Spleen (tissue), 7 donors: Measurements from ENCODE around the gene NR1H3.

Source experiments
- CTCF ChIP-seq, 11 experiments: fragments of 200-600 bp in 7 of 11; fragments of 450-650 bp in 4 of 11; sonication (generic) in 4 of 11; IDR thresholded peaks in 8 of 11; conservative IDR thresholded peaks in 3 of 11; 1 replicate in 7 of 11; 2 replicates in 4 of 11; pipeline versions ENCODE4 v1.4.0 to v1.8.0; 2016 to 2021; ENCODE audit warnings: antibody characterized with exemption in 11 of 11, inconsistent platforms in 4 of 11, mild to moderate bottlenecking in 1 of 11
- POLR2A ChIP-seq, 3 donors: fragments of 450-650 bp; IDR thresholded peaks; one replicate each; pipeline ENCODE4 v1.5.1; 2017; ENCODE audit warnings: antibody characterized with exemption in 3 of 3, mild to moderate bottlenecking in 1 of 3
- POLR2AphosphoS5 ChIP-seq, 3 donors: sonication (generic); formaldehyde crosslinking; IDR thresholded peaks; one replicate each; pipeline ENCODE4 v1.5.1; 2017; ENCODE audit warnings: antibody characterized with exemption in 3 of 3
- donor health status: DM: no; HTN: no; CAD: no; lungs with moderate emphysema.
- donor health status: DM: no; HTN: no; CAD: no.
- donor health status: DM: no; HTN: no; CAD: no.

DNA sequence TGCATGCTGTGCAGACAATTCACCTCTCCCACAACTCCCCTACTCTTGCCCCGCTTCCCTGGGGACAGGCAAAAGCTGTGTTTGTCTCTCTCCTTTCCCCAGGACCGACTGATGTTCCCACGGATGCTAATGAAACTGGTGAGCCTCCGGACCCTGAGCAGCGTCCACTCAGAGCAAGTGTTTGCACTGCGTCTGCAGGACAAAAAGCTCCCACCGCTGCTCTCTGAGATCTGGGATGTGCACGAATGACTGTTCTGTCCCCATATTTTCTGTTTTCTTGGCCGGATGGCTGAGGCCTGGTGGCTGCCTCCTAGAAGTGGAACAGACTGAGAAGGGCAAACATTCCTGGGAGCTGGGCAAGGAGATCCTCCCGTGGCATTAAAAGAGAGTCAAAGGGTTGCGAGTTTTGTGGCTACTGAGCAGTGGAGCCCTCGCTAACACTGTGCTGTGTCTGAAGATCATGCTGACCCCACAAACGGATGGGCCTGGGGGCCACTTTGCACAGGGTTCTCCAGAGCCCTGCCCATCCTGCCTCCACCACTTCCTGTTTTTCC, 10.7 kb downstream of the NR1H3 start:
- no peak for TF ChIP-seq CTCF (IDR thresholded peaks at IDR 0.05 in 8 of 11, conservative IDR thresholded peaks at IDR 0.05 in 3 of 11)
- no peak for TF ChIP-seq POLR2A (IDR thresholded peaks at IDR 0.05)
- no peak for TF ChIP-seq POLR2AphosphoS5 (IDR thresholded peaks at IDR 0.05)
